Stimulated activated CD4-positive, alpha-beta T cell treated with anti-CD3 and anti-CD28 coated beads, Interleukin-2, amount 100 ng/mL, for 24 hours (primary cell): ENCODE results near the gene BCL2L2.
"Not testable (repeated sequence)": the region's sequence is repeated elsewhere in the genome, so short reads cannot be mapped to it uniquely, and the experiment has no call there.

Experiments
- DNase-seq, 2 donors: peaks; one replicate each; pipeline ENCODE4 v3.0.0-alpha.2; 2020

The BCL2L2 gene

GRCh38 chr14:23324993-23325392 is 18.4 kb downstream of the BCL2L2 start:
- no peak for DNase-seq

GRCh38 chr14:23325746-23326145 is 19.1 kb downstream of the BCL2L2 start:
- not testable (repeated sequence) for DNase-seq

- DNase-seq = no peak
These were observed 20.1 kb downstream of the BCL2L2 start for GRCh38 chr14:23326491-23327332.

GRCh38 chr14:23327947-23328744 is 21.5 kb downstream of the BCL2L2 start:
- peak; percentile 64 to 72 for DNase-seq

- DNase-seq = no peak
These were observed 29.0 kb downstream of the BCL2L2 start for GRCh38 chr14:23335623-23336022.

GRCh38 chr14:23339506-23340268 is 33.1 kb downstream of the BCL2L2 start:
- no peak for DNase-seq

- DNase-seq = no peak
These were observed 37.8 kb downstream of the BCL2L2 start for GRCh38 chr14:23344481-23344880.

- DNase-seq = no peak
These were observed 39.5 kb downstream of the BCL2L2 start for GRCh38 chr14:23345987-23346692.

GRCh38 chr14:23346693-23347405 is 40.2 kb downstream of the BCL2L2 start:
- no peak for DNase-seq

GRCh38 chr14:23347406-23348296 is 41.0 kb downstream of the BCL2L2 start:
- no peak for DNase-seq

GRCh38 chr14:23348297-23348655 is 41.6 kb downstream of the BCL2L2 start:
- no peak for DNase-seq

GRCh38 chr14:23349156-23349845 is 42.7 kb downstream of the BCL2L2 start:
- no peak for DNase-seq

- no peak for DNase-seq
These were observed 45.3 kb downstream of the BCL2L2 start for GRCh38 chr14:23351681-23352505.

- peak; percentile 56 to 66 for DNase-seq
These were observed 46.1 kb downstream of the BCL2L2 start, which contains the start of gene SLC22A17 for GRCh38 chr14:23352506-23353432. Gene SLC22A17 (minus strand): TSS chr14:23352887.

GRCh38 chr14:23353433-23353780 is 46.8 kb downstream of the BCL2L2 start:
- no peak for DNase-seq

GRCh38 chr14:23354990-23355389 is 48.4 kb downstream of the BCL2L2 start:
- DNase-seq = no peak

- no peak for DNase-seq
These were observed 49.3 kb downstream of the BCL2L2 start for GRCh38 chr14:23355871-23356435.

- DNase-seq = no peak
These were observed 50.0 kb downstream of the BCL2L2 start for GRCh38 chr14:23356662-23357061.
